ENCODE results near the gene PANX3. TPM values are rescaled to one million over a fixed set of nuclear protein-coding genes. Genes with fewer than 3 reads are reported as not detected.

PANX3 gene
- polyA plus RNA-seq, 2 of the 4 experiments (the other 2 are of a cell fraction), result not detected

- no peak for DNase-seq (ENCODE audit: low read depth in 1 of 2, low spot score in 1 of 2)
- Histone ChIP-seq H3K9me3 (no peaks in the 10 kb centered on the region), H3K4me2 (no peak overlapping the region), H3K27ac (no peak overlapping the region), H3K4me1 (no peaks in the 10 kb centered on the region), H3K4me3 (no peak overlapping the region)
- ChIA-PET POLR2A (no interaction called here), CTCF (no interaction called here)
- no peak for ATAC-seq
- TF ChIP-seq CBX2 (IDR thresholded peaks at IDR 0.05; ENCODE audit: borderline replicate concordance, low read depth) (no peak), EHF (CRISPR knock-in tag; IDR thresholded peaks at IDR 0.05) (no peak), HDAC2 (IDR thresholded peaks at IDR 0.05) (no peak), FOXS1 (CRISPR knock-in tag; IDR thresholded peaks at IDR 0.05) (no peak), CBX8 (IDR thresholded peaks at IDR 0.05) (no peak), MYC (IDR thresholded peaks at IDR 0.05; ENCODE audit: borderline replicate concordance, low read length) (no peak), NFE2L2 (conservative IDR thresholded peaks at IDR 0.05; ENCODE audit: low read length) (no peak), CHD2 (IDR thresholded peaks at IDR 0.05; ENCODE audit: low read length, partially characterized antibody) (no peak), POLR2AphosphoS2 (conservative IDR thresholded peaks at IDR 0.05; ENCODE audit: low read length) (no peak), CTCF (IDR thresholded peaks at IDR 0.05) (no peak), GATA3 (IDR thresholded peaks at IDR 0.05; ENCODE audit: borderline replicate concordance) (no peak), SREBF2 (IDR thresholded peaks at IDR 0.05) (no peak), EHMT2 (IDR thresholded peaks at IDR 0.05; ENCODE audit: low read depth) (no peak), HOXB13 (CRISPR knock-in tag; IDR thresholded peaks at IDR 0.05; ENCODE audit: low read depth) (no peak), PBX3 (IDR thresholded peaks at IDR 0.05) (no peak)
- FAIRE-seq, result no peak
- 52% methylated on average over 2 of the region's 2 CpGs for WGBS (ENCODE audit: missing lambda C conversion rate)
Observed at GRCh38 chr11:124582565-124582964, 28.7 kb upstream of the PANX3 start.

- 61% methylated on average over 8 of the region's 8 CpGs for WGBS (ENCODE audit: missing lambda C conversion rate)
- ChIA-PET POLR2A (no interaction called here), CTCF (interaction anchor here (1.1 to 2.7 kb wide), 2 partner anchors 168 to 181 kb away, joined by 4 to 12 read pairs; no protein-coding TSS in a partner anchor)
- Histone ChIP-seq H3K9me3 (no peaks in the 10 kb centered on the region), H3K27ac (no peak overlapping the region), H3K4me3 (no peak overlapping the region), H3K4me2 (no peak overlapping the region), H3K4me1 (no peaks in the 10 kb centered on the region)
- no peak for TF ChIP-seq JUN (IDR thresholded peaks at IDR 0.05)
- no peak for TF ChIP-seq HMGXB4 (CRISPR knock-in tag; IDR thresholded peaks at IDR 0.05; ENCODE audit: borderline replicate concordance)
- TF ChIP-seq CTCF (IDR thresholded peaks at IDR 0.05), result no peak
- FAIRE-seq (no peak), ATAC-seq (no peak), DNase-seq (ENCODE audit: low read depth in 1 of 2, low spot score in 1 of 2) (no peak)
Observed at GRCh38 chr11:124583781-124584180, 27.4 kb upstream of the PANX3 start.
